GM15510 (cell line): Measurements from ENCODE around the gene GUCY1A2.

Experiments used
- POLR2A ChIP-seq: IDR thresholded peaks from 3 replicates; pipeline ENCODE4 v1.6.1; 2011; ENCODE audit warnings: borderline replicate concordance; ENCODE audit not compliant: insufficient read length; ENCODE audit errors: extremely low read depth

Gene GUCY1A2

GRCh38 chr11:106848526-106848925 is 169.8 kb downstream of the GUCY1A2 start:
- no peak for TF ChIP-seq POLR2A

- TF ChIP-seq POLR2A: no peak
Measured at GRCh38 chr11:106842134-106842533, 176.1 kb downstream of the GUCY1A2 start.

GRCh38 chr11:106840947-106841346 is 177.3 kb downstream of the GUCY1A2 start:
- no peak for TF ChIP-seq POLR2A

- no peak for TF ChIP-seq POLR2A
Measured at GRCh38 chr11:106840146-106840545, 178.1 kb downstream of the GUCY1A2 start.

GRCh38 chr11:106834567-106834966 is 183.7 kb downstream of the GUCY1A2 start:
- no peak for TF ChIP-seq POLR2A

- TF ChIP-seq POLR2A: no peak
Measured at GRCh38 chr11:106828976-106829375, 189.3 kb downstream of the GUCY1A2 start.

- TF ChIP-seq POLR2A: no peak
Measured at GRCh38 chr11:106828576-106828975, 189.7 kb downstream of the GUCY1A2 start.

GRCh38 chr11:106827687-106828086 is 190.6 kb downstream of the GUCY1A2 start:
- TF ChIP-seq POLR2A: no peak

- TF ChIP-seq POLR2A: no peak
Measured at GRCh38 chr11:106821826-106822225, 196.4 kb downstream of the GUCY1A2 start.

GRCh38 chr11:106821291-106821690 is 197.0 kb downstream of the GUCY1A2 start:
- TF ChIP-seq POLR2A: no peak

- TF ChIP-seq POLR2A: no peak
Measured at GRCh38 chr11:106818443-106818842, 199.8 kb downstream of the GUCY1A2 start.

GRCh38 chr11:106815209-106815608 is 203.1 kb downstream of the GUCY1A2 start:
- TF ChIP-seq POLR2A: no peak

- TF ChIP-seq POLR2A: no peak
Measured at GRCh38 chr11:106813806-106814205, 204.5 kb downstream of the GUCY1A2 start.

- TF ChIP-seq POLR2A: no peak
Measured at GRCh38 chr11:106794058-106794457, 224.2 kb downstream of the GUCY1A2 start.

GRCh38 chr11:106789406-106789805 is 228.9 kb downstream of the GUCY1A2 start:
- TF ChIP-seq POLR2A: no peak

- TF ChIP-seq POLR2A: no peak
Measured at GRCh38 chr11:106787454-106787853, 230.8 kb downstream of the GUCY1A2 start.
